ENCODE results near the gene RASL10B.

Gene RASL10B

GRCh38 chr17:35717475-35717874 lies 14.0 kb upstream of the RASL10B start:
- DNase-seq = no peak

GRCh38 chr17:35723735-35724134 lies 7.7 kb upstream of the RASL10B start:
- DNase-seq = no peak

- no peak for DNase-seq
Observed at GRCh38 chr17:35725058-35725457, 6.4 kb upstream of the RASL10B start.

GRCh38 chr17:35725802-35726126 lies 5.7 kb upstream of the RASL10B start:
- no peak for DNase-seq

- DNase-seq = no peak
Observed at GRCh38 chr17:35726127-35726952, 5.1 kb upstream of the RASL10B start.

GRCh38 chr17:35726953-35727460 lies 4.4 kb upstream of the RASL10B start:
- DNase-seq = no peak

- DNase-seq = no peak
Observed at GRCh38 chr17:35727635-35728034, 3.8 kb upstream of the RASL10B start.

- DNase-seq = no peak
Observed at GRCh38 chr17:35728551-35728950, 2.9 kb upstream of the RASL10B start.

GRCh38 chr17:35729405-35729833 lies 2.0 kb upstream of the RASL10B start:
- DNase-seq = no peak

- no peak for DNase-seq
Observed at GRCh38 chr17:35730400-35731005, 936 bp upstream of the RASL10B start.

GRCh38 chr17:35731917-35732805 lies 722 bp downstream of the RASL10B start:
- no peak for DNase-seq

- no peak for DNase-seq
Observed at GRCh38 chr17:35732806-35733136, 1.3 kb downstream of the RASL10B start.

- no peak for DNase-seq
Observed at GRCh38 chr17:35733366-35733765, 1.9 kb downstream of the RASL10B start.

- no peak for DNase-seq
Observed at GRCh38 chr17:35734396-35734795, 3.0 kb downstream of the RASL10B start.

GRCh38 chr17:35735036-35735805 lies 3.8 kb downstream of the RASL10B start:
- DNase-seq = no peak

- DNase-seq = no peak
Observed at GRCh38 chr17:35736236-35736635, 4.8 kb downstream of the RASL10B start.

GRCh38 chr17:35738519-35739133 lies 7.2 kb downstream of the RASL10B start:
- DNase-seq = no peak

GRCh38 chr17:35740216-35740615 lies 8.8 kb downstream of the RASL10B start:
- no peak for DNase-seq

GRCh38 chr17:35740997-35741931 lies 9.8 kb downstream of the RASL10B start:
- peak in 1 of 5 donors; percentile 26 for DNase-seq

- no peak for DNase-seq
Observed at GRCh38 chr17:35742496-35742895, 11.1 kb downstream of the RASL10B start.

GRCh38 chr17:35742896-35743477 lies 11.5 kb downstream of the RASL10B start:
- DNase-seq = no peak

Data from T-helper 1 cell (primary cell).